Urinary bladder (tissue), 4 donors: ENCODE data around the gene CFAP74. TPM values are rescaled to one million over a fixed set of nuclear protein-coding genes. Genes with fewer than 3 reads are reported as not detected.

ENCODE experiments used
- DNase-seq: peaks from one replicate; pipeline ENCODE4 v3.0.0-alpha.2; 2015; ENCODE audit errors: extremely low spot score
- H3K27ac ChIP-seq: one replicate; pipeline ENCODE4 v1.5.1; 2013; ENCODE audit warnings: low read depth, mild to moderate bottlenecking, moderate library complexity
- H3K36me3 ChIP-seq: one replicate; pipeline ENCODE4 v1.6.1; 2013; ENCODE audit warnings: mild to moderate bottlenecking, moderate library complexity; ENCODE audit not compliant: insufficient read depth
- H3K4me1 ChIP-seq: one replicate; pipeline ENCODE4 v1.6.1; 2013; ENCODE audit warnings: mild to moderate bottlenecking, moderate library complexity; ENCODE audit not compliant: insufficient read depth
- H3K4me3 ChIP-seq: one replicate; pipeline ENCODE4 v1.5.1; 2013; ENCODE audit warnings: low read depth, low read length
- WGBS: extraction: QIAGEN DNeasy Blood & Tissue Kit; methylation state at CpG from one replicate; pipeline ENCODE4 v1.1.7; 2013; 5-methylcytosine and 5-hydroxymethylcytosine counted together
- polyA plus RNA-seq: library from polyadenylated mRNA; stranded (reverse); fragments of 200-250 nt; gene quantifications from one replicate; pipeline ENCODE4 v1.2.3, GENCODE V29; 2013
- total RNA-seq: library from RNA; depleted of rRNA; stranded (reverse); fragments of >200 nt; gene quantifications from one replicate; pipeline ENCODE4 v1.2.3, GENCODE V29; 2014
- donor health status: healthy with polysubstance abuse.
- donor health status: healthy.

CFAP74 gene
- total and polyA plus RNA-seq, 2 donors: 0.11 to 0.23 TPM

DNA sequence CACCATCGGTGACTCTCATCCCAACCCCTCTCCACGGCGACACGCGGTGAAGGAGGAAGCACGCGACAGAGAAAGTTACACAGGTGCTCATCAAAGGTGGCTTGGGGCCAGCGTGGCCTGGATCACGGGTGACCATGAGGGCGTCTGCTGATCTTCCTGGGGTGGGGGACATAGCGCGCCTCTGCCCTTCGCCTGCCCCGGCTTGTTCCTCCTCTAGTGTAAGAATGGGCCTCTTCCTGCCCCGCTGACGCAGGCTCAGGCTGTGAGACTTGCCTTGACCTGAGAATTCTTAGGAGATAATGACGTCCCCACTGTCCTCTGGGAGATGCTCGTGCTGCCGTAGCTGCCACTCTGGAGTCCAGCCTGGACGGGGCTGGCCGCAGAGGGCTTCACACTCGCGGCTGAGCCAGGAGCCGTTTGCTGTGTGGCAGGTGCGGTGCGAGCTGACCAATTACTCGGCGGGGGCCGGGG is 45.5 kb downstream of the CFAP74 start:
- DNase-seq: no peak
- Histone ChIP-seq H3K27ac (no peak overlapping the region), H3K36me3 (no peaks in the 10 kb centered on the region), H3K4me1 (no peaks in the 10 kb centered on the region), H3K4me3 (no peak overlapping the region)
- WGBS: 82% methylated on average over 29 of the region's 29 CpGs

DNA sequence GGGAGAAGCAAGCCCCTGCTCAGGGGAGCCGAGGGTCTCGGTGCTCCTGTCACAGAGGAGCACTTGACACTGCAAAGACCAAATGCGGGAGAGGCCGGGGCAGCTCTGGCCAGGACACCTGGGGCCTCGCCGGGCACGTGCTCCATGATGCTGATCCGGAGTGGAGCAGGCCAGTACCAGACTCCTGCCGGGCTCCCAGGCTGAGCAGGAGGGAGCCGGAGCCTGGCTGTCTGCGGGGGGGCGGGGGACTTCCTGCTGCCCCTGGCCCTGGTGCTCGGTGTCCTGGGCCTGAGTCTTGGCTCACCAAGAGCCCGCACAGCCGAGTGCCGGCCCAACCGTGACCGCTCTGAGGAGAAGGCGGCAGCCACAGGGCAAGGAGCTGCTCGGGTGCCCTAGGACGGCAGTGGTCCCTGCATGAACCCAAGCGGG is 46.0 kb downstream of the CFAP74 start:
- WGBS: 75% methylated on average over 22 of the region's 22 CpGs
- Histone ChIP-seq H3K4me3 (no peak overlapping the region), H3K27ac (no peak overlapping the region), H3K4me1 (no peaks in the 10 kb centered on the region), H3K36me3 (no peaks in the 10 kb centered on the region)
- no peak for DNase-seq

DNA sequence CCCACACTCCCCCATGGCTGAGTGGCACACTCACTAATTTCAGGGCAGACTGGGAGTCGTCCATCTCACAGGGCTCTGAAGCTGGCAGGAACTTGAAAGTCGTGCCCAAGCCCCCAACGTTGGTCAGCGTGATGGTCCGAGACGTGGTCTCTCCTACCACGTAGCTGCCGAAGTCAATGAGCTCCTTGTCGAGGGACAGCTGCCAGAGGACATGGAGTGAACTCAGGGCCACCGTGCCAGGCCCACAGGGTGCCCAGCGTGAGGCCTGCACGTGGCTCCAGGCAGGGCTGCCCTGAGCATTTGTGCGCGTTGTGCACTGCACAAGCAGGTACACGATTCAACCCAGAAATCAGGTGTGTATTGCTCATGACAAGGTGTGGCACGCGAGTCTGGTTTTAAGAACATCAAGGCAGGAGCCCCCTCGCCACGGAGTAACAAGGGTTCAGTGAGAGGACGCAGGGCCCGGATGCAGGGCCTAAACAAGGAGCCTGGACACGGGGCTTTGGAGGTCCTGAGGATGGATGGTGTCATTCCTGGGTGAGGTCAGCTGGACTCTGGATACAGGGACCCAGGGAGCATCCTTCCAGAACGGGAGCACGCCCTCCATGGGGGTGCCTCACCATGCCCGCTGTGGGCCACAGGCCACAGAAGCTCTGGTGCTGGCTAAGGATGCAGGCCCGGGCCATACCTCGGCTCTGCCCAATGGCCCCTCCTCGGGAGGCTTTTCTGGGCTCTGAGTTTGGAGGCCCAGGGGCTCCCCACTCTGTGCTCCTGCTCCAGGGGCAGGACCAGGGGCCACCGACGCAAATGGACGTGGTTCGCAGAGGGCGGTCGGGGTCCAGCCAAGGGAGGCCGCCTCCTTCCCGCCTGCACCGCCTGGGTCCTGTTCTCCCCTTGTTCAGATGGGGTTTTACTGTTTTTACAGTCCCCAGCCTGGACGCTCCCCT is 46.7 kb downstream of the CFAP74 start:
- H3K27ac ChIP-seq: no peak overlapping the region
- 90% methylated on average over 38 of the region's 38 CpGs for WGBS
- H3K4me3 ChIP-seq: no peak overlapping the region
- H3K36me3 ChIP-seq: no peaks in the 10 kb centered on the region
- no peaks in the 10 kb centered on the region for H3K4me1 ChIP-seq
- DNase-seq: no peak

DNA sequence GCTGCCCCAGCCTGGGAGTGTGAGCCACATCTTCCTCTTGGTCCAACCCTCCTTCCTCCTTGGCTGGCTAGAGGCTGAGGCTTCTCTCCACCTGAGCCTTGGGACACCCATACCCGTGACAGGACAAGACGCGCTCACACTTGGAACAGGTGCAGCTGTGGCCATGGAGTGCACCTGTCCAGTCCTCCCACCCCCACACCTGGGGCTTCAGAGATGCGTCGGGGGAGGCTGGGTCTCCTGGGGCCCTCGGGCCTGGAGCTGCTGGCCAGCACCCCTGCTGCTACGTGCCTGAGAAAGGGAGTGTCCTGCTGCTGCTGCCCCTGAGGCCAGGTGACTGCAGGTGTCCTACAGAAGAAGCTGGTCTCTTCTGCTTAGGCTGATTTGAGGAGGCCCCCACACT is 47.5 kb downstream of the CFAP74 start:
- WGBS: 86% methylated on average over 7 of the region's 7 CpGs
- H3K4me1 ChIP-seq: no peaks in the 10 kb centered on the region
- DNase-seq: no peak
- H3K36me3 ChIP-seq: no peaks in the 10 kb centered on the region
- H3K27ac ChIP-seq: no peak overlapping the region
- no peak overlapping the region for H3K4me3 ChIP-seq

DNA sequence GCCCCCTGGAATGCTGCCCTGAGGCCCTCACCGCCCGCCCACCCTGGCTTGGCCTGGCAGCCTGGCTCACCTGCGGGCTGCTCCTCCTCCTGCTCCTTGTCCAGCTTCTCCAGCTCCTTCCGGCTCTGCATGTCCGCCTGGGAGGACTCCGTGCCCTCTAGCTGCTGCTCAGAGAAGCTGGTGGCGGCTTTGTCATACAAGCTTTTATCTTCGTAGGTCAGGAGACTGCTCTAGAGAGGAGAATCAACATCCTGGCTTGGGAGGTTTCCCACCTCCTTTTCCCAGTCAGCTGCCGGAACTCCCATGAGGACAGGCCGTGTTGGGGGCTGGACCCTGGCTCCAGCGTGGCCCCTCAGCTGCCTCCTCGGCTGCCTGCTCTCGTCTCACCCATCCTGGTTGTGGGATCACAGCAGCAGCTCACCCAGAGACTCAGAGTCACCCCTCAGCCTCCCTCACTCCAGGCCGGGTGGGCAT is 47.9 kb downstream of the CFAP74 start:
- no peak for DNase-seq
- H3K4me3 ChIP-seq: no peak overlapping the region
- no peak overlapping the region for H3K27ac ChIP-seq
- WGBS: 57% methylated on average over 14 of the region's 14 CpGs
- H3K36me3 ChIP-seq: no peaks in the 10 kb centered on the region
- H3K4me1 ChIP-seq: no peaks in the 10 kb centered on the region

DNA sequence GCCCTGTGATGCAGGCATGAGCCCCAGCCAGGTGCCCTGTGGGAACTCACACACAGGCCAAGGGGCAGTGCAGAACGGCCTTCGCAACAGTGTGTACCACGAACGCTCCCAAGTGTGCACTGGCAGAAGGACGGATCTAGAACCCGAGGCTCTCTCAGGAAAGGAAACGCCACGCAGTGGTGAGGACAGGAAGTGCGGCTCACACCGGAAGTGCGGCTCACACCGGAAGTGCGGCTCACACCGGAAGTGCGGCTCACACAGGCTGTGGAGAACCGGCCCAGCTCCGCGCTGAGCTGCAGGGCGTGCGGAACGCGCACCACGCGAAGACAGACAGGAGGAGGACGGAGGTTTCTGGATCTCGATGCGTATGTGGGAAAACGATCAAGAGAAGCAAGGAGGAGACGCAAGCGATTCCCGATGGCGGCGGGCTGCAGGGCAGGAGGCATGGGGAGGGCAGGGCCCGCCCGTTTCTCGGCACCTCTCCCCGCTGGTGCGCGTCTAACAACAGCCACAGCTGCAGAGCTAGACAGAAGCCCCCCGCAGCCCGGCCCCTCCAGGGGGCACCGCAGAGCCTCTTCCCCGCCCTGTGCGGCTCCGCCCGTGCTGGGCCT is 48.6 kb downstream of the CFAP74 start:
- Histone ChIP-seq H3K36me3 (no peaks in the 10 kb centered on the region), H3K4me1 (no peaks in the 10 kb centered on the region), H3K4me3 (no peak overlapping the region), H3K27ac (no peak overlapping the region)
- 75% methylated on average over 46 of the region's 46 CpGs for WGBS
- DNase-seq: no peak

DNA sequence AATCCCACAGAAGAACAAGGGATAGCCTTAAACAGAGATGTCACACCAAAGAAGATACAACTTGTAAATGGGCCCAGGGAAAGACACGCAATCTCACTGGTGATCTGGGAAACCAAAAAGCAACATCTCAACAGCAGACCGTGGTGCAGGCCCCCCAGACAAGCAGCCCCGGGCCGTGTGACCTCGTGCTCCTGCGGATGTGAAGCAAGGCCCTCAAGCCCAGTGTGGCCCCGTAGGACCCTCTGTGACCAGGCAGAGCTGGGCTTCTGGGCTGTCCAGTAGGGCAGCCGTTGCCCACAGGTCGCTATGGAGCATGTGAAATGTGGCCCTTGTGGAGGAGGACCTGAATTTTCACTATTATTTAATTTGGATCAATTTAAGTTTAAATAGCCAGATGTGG is 49.6 kb downstream of the CFAP74 start:
- no peak for DNase-seq
- H3K36me3 ChIP-seq: no peaks in the 10 kb centered on the region
- H3K27ac ChIP-seq: no peak overlapping the region
- no peaks in the 10 kb centered on the region for H3K4me1 ChIP-seq
- WGBS: 89% methylated on average over 9 of the region's 9 CpGs
- no peak overlapping the region for H3K4me3 ChIP-seq

DNA sequence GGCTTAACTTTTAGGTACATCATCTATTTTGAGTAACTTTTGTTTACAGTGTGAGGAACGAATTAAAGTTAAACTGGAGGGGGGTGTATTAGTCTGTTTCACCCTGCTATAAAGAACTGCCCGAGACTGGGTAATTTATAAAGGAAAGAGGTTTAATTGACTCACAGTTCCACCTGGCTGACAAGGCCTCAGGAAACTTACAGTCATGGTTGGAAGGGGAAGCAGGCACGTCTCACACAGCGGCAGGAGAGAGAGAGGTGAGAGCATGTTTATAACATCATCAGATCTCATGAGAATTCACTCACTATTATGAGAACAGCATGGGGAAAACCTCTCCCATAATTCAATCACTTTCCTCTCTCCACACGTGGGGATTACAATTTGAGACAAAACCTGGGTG is 52.6 kb downstream of the CFAP74 start:
- no peak for DNase-seq
- H3K27ac ChIP-seq: no peak overlapping the region
- H3K36me3 ChIP-seq: no peaks in the 10 kb centered on the region
- H3K4me1 ChIP-seq: no peaks in the 10 kb centered on the region
- H3K4me3 ChIP-seq: no peak overlapping the region
- WGBS: 65% methylated on average over 5 of the region's 5 CpGs

DNA sequence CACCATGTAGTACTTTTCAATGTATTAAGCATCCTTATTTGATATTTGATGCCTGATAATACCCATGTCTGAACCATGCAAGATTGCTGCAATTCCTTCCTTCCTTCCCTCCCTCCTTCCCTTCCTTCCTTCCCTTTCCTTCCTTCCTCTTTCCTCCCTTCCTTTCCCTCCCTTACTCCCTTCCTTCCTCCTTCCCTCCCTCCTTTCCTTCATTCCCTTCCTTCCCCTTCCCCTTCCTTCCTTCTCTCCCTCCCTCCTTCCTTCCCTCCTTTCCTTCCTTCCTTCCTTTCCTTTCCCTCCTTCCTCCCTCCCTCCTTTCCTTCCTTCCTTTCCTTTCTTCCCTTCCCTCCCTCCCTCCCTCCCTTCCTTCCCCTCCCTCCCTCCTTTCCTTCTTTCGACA is 54.8 kb downstream of the CFAP74 start:
- Histone ChIP-seq H3K36me3 (no peaks in the 10 kb centered on the region), H3K4me3 (no peak overlapping the region), H3K4me1 (no peaks in the 10 kb centered on the region), H3K27ac (no peak overlapping the region)
- DNase-seq: no peak
- 56% methylated on average over 1 of the region's 1 CpG for WGBS

DNA sequence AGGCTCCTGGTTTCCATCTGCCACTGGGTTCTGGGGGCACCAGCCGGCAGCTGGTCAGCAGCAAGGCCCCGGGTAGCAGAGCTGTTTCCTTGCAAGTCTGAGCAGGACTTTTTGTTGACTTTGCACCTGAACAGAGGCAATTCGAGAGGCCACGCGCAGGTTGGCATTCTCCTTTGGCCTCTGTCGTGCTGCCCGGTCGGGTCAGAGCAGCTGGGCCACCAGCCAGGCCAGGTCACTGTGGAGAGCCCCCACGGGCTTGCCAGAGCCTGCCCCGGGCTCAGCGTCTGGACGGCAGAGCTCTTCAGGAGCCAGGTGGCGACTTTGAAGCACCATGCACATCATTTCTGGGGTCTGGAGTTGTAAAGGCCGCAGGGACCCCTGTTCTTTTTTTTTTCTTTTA is 56.1 kb downstream of the CFAP74 start:
- Histone ChIP-seq H3K27ac (no peak overlapping the region), H3K4me3 (no peak overlapping the region), H3K4me1 (no peaks in the 10 kb centered on the region), H3K36me3 (no peaks in the 10 kb centered on the region)
- no peak for DNase-seq
- WGBS: 74% methylated on average over 14 of the region's 14 CpGs

DNA sequence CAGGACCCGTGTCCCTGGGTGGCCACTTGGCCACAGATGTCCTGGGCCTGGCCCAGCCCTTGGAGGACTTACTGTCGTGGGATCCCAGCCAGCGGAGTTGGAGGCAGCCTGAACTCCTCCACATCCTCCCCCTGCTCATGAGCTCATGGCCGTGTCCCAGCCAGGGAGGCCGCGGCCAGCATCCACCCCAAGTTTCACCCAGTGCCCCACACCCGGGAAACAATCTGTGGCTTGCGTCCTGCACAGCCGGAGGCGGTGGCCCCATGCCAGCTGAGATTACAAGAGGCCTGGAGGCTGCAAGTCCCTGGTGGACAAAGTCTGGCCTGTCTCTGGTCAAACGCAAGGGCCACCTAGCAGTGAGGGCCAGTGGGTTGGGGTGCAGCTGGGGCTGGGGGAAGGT is 57.0 kb downstream of the CFAP74 start:
- H3K36me3 ChIP-seq: no peaks in the 10 kb centered on the region
- no peak for DNase-seq
- H3K4me1 ChIP-seq: no peaks in the 10 kb centered on the region
- no peak overlapping the region for H3K27ac ChIP-seq
- no peak overlapping the region for H3K4me3 ChIP-seq
- whole genome bisulfite sequencing: 20% methylated on average over 11 of the region's 11 CpGs

DNA sequence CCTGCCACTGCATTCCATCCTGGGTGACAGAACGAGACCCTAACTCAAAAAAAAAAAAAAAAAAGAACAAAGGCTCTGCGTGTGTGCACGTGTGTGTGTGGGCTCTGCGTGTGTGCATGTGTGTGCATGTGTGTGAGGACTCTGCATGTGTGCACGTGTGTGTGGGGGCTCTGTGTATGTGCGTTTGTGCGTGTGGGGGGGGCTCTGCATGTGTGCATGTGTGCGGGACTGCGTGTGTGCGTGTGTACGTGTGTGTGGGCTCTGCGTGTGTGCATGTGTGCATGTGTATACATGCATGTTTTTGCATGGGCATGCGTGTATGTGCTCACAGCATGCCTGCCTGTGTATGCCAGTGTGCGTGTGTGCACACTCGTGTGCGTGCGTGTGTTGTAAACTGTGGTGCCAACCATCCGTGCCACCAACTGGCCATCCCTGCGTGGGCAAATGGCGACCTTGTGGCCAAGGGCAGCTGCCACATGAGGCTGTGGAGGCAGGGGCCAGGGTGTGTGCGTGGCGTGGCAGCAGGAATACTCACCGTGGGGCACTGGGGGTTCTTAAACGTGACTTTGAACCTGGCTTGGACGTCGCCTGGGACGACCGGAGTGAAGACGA is 57.7 kb downstream of the CFAP74 start:
- WGBS: 91% methylated on average over 29 of the region's 29 CpGs

DNA sequence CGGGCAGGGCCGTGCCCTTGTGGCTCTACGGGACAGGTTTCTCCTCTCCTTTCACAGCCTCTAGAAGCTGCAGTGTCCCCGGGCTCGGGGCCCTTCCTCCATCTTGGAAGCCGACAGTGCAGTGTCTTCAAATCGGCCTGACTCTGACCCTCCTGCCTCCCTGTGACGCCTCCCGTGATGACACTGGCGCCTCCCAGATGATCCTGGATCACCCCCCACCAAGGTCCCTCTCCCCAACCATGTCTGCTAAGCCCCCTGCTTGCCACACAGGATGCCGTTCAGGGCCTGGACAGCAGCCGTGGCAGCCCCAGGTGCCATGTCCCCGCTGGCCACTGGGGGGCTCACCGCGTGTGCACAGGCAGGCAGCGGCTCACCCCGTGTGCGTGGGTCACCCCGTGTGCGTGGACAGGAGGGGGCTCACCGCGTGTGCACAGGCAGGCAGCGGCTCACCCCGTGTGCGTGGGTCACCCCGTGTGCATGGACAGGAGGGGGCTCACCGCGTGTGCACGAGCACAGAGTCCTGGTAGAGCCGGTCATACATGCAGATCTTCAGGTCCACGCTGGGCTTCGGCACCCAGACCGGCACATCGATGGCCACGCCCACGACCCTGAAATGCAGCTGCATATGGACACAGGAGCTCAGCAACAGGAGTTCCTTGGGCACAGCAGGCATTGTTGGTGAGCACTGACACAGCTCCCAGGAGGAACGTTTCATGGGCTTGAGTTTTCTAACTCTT is 59.6 kb downstream of the CFAP74 start:
- no peak overlapping the region for H3K4me3 ChIP-seq
- DNase-seq: no peak
- WGBS: 20% methylated on average over 37 of the region's 37 CpGs

More for the DNA sequence above, 57.7 kb downstream of the CFAP74 start:
- no peak for DNase-seq
- Histone ChIP-seq H3K36me3 (no peaks in the 10 kb centered on the region), H3K4me3 (no peak overlapping the region), H3K27ac (no peak overlapping the region), H3K4me1 (no peaks in the 10 kb centered on the region)

More for the DNA sequence above, 59.6 kb downstream of the CFAP74 start:
- Histone ChIP-seq H3K36me3 (no peaks in the 10 kb centered on the region), H3K4me1 (no peaks in the 10 kb centered on the region), H3K27ac (no peak overlapping the region)
